Glutamatergic neuron (in vitro differentiated cells): ENCODE data around the gene MTMR1. TPM values are rescaled to one million over a fixed set of nuclear protein-coding genes. Genes with fewer than 3 reads are reported as not detected.

ENCODE experiments used
- DNase-seq: peaks from one replicate; pipeline ENCODE4 v3.0.0; 2022
- H3K27ac Mint-ChIP-seq: one replicate; pipeline ENCODE4 v1.8.0; 2020; ENCODE audit warnings: mild to moderate bottlenecking, mixed read lengths, inconsistent platforms; ENCODE audit not compliant: unreplicated experiment
- H3K27me3 Mint-ChIP-seq: one replicate; pipeline ENCODE4 v1.8.0; 2020; ENCODE audit warnings: mild to moderate bottlenecking, moderate library complexity, mixed read lengths, inconsistent platforms; ENCODE audit not compliant: unreplicated experiment
- H3K36me3 Mint-ChIP-seq: one replicate; pipeline ENCODE4 v1.8.0; 2020; ENCODE audit warnings: mild to moderate bottlenecking, mixed read lengths, inconsistent platforms; ENCODE audit not compliant: unreplicated experiment
- H3K4me1 Mint-ChIP-seq: one replicate; pipeline ENCODE4 v1.8.0; 2020; ENCODE audit warnings: mild to moderate bottlenecking, low read depth, mixed read lengths, inconsistent platforms; ENCODE audit not compliant: unreplicated experiment
- H3K4me3 Mint-ChIP-seq: one replicate; pipeline ENCODE4 v1.8.0; 2020; ENCODE audit warnings: mild to moderate bottlenecking, mixed read lengths, inconsistent platforms; ENCODE audit not compliant: unreplicated experiment
- H3K9me3 Mint-ChIP-seq: one replicate; pipeline ENCODE4 v1.8.0; 2020; ENCODE audit warnings: mild to moderate bottlenecking, moderate library complexity, mixed read lengths, inconsistent platforms; ENCODE audit not compliant: unreplicated experiment
- total RNA-seq: library from RNA; stranded (reverse); fragmentation: NEBNext Ultra II Directional; extraction: Animal tissue kit (Norgen Biotek cat#: 25700); gene quantifications from one replicate; pipeline ENCODE4 v1.2.1, GENCODE V29; 2021; ENCODE audit not compliant: unreplicated experiment
- TF ChIP-seq, protein P1 (sequence below): fragments of 200-600 bp; sonication (generic); IDR thresholded peaks from one replicate; pipeline ENCODE4 v1.5.0; 2021; ENCODE audit not compliant: partially characterized antibody, unreplicated experiment

Gene MTMR1
- total RNA-seq, 1 donor from 2014 or later = 29.6 TPM

DNA sequence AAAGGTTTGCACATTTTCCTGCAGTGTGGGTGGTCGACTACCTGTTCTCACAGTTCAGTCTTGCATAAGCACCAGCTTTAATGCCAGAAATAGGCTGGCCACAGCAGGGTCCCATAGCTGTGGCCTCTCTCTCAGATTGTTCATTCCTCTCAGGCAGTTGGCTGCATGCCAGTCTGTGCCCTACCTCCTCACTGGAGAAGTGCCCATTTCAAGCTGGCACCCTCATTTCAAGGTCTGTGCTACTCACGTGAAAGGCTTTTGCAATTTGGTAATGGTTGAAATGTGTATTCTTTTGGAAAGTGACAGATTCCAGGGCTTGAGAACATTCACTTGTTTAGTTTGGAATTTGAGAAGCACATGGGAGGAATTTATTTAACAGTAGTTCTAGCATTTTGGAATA lies 28.9 kb upstream of the MTMR1 start:
- no peak overlapping the region for H3K4me3 Mint-ChIP-seq
- H3K27ac Mint-ChIP-seq = no peak overlapping the region
- peaks cover 1% of the 10 kb centered on the region for H3K27me3 Mint-ChIP-seq
- H3K9me3 Mint-ChIP-seq = peaks cover 2% of the 10 kb centered on the region
- H3K4me1 Mint-ChIP-seq = no peaks in the 10 kb centered on the region
- TF ChIP-seq, protein P1, sequence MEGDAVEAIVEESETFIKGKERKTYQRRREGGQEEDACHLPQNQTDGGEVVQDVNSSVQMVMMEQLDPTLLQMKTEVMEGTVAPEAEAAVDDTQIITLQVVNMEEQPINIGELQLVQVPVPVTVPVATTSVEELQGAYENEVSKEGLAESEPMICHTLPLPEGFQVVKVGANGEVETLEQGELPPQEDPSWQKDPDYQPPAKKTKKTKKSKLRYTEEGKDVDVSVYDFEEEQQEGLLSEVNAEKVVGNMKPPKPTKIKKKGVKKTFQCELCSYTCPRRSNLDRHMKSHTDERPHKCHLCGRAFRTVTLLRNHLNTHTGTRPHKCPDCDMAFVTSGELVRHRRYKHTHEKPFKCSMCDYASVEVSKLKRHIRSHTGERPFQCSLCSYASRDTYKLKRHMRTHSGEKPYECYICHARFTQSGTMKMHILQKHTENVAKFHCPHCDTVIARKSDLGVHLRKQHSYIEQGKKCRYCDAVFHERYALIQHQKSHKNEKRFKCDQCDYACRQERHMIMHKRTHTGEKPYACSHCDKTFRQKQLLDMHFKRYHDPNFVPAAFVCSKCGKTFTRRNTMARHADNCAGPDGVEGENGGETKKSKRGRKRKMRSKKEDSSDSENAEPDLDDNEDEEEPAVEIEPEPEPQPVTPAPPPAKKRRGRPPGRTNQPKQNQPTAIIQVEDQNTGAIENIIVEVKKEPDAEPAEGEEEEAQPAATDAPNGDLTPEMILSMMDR = no peak
- H3K36me3 Mint-ChIP-seq = peaks cover 6% of the 10 kb centered on the region
- no peak for DNase-seq

DNA sequence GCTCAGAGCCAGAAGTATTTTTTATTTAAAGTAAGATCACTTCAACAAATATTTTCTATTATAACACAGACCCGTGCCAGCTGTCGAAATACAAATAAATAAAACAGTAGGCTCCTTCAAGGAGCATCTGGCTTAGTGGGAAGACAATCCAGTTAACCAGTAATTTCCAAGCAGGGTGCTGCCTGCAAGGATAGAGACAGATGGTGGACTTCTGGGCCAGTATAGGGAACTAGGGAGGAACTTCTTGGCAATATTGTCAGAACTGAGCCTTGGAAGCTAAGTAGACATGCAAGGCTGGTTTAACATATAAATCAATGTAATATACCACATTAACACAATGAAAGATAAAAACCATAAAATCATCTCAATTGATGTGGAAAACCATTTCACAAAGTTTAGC lies 17.0 kb upstream of the MTMR1 start:
- Mint-ChIP-seq H3K27me3 (peaks cover 1% of the 10 kb centered on the region), H3K4me3 (no peak overlapping the region), H3K36me3 (no peaks in the 10 kb centered on the region), H3K27ac (no peak overlapping the region), H3K9me3 (no peaks in the 10 kb centered on the region), H3K4me1 (peaks cover 2% of the 10 kb centered on the region)
- DNase-seq = no peak
- TF ChIP-seq, protein P1 = no peak

DNA sequence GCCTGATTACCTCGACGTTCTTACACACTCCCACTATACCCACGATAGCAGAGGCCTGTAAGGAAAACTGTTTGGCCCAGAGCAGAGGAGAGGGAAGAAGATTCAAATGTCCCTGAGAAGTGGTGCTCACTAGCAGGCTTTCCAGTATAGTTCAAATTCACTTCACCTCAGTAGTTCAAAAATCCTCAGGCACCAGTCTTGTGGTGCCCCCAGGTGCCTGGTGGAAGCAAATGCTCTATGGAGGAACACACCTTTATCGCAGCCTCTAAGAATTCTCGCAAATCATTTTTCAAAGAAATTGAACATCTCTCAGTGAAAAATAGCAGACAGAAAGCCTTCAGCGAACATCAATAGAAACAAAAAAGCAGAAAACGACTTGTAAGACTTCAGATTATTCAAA lies 12.2 kb upstream of the MTMR1 start:
- Mint-ChIP-seq H3K36me3 (no peaks in the 10 kb centered on the region), H3K4me1 (peaks cover 3% of the 10 kb centered on the region), H3K27ac (no peak overlapping the region), H3K4me3 (no peak overlapping the region), H3K27me3 (peaks cover 1% of the 10 kb centered on the region), H3K9me3 (peaks cover 5% of the 10 kb centered on the region)
- DNase-seq = no peak
- TF ChIP-seq, protein P1 = no peak

DNA sequence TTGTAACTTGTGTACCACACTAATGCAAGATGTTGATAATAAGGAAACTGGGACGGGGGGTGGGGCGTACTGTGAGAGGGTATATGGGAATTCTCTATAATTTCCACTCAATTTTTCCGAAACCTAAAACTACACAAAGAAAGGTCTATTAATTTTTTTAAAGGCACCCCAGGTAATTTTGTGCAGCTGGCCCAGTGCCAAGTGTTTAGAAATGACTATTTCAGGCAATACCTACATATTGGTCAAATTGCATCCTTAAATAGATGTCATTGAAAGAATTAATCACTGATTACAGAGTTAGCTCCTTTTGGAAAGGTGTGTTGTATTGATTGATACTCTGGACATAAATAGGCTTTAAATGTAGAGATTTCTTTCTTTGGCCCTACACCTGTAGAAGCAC lies 10.1 kb upstream of the MTMR1 start:
- no peak for DNase-seq
- Mint-ChIP-seq H3K4me3 (no peak overlapping the region), H3K4me1 (peaks cover 3% of the 10 kb centered on the region), H3K27me3 (peaks cover 2% of the 10 kb centered on the region), H3K36me3 (no peaks in the 10 kb centered on the region), H3K9me3 (peaks cover 5% of the 10 kb centered on the region), H3K27ac (no peak overlapping the region)
- TF ChIP-seq, protein P1 = no peak

DNA sequence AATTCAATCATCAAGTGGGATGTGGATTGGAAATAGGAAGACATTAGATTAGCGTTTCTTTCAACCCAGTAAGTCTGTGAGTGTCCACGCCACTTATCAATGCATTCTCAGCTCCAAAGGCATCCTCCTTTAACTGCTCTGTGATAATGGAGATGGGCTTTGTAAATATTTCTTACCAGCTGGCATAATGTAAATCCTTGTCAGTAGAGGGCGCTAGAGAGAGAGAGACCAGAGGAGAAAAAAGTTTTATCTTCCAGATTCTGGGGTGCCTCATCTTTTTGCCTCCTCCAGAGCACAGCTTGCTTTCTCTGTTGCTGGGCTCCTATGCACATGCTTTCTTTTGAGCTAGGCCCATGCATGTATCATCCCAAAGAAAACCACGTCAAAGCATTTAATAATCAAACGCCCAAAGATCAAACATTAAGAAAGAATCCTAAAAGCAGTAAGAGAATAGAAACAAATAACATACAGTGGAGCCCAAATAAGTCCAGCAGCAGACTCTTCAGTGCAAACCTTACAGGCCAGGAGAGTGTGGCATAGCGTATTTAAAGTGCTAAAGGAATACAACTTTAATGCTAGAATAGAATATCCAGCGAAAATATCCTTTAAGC lies 9.6 kb upstream of the MTMR1 start:
- Mint-ChIP-seq H3K4me1 (peaks cover 3% of the 10 kb centered on the region), H3K4me3 (no peak overlapping the region), H3K27ac (no peak overlapping the region), H3K36me3 (no peaks in the 10 kb centered on the region), H3K27me3 (peaks cover 2% of the 10 kb centered on the region), H3K9me3 (peaks cover 5% of the 10 kb centered on the region)
- no peak for DNase-seq
- TF ChIP-seq, protein P1 = peak; percentile 59
